GM11168 (cell line): Measurements from ENCODE around the gene ZNF597.

Experiments
- in situ Hi-C: fragments of 300-500 bp; cut with MboI; formaldehyde crosslinking; loops from one replicate; pipeline ENCODE4 v1.12.0; 2022; ENCODE audit warnings: low sequenced_read_pairs; ENCODE audit not compliant: unreplicated experiment

Gene ZNF597

GRCh38 chr16:3443108-3444031, at the start of gene ZNF597, which contains the start of gene NAA60:
TSS of gene ZNF597 (minus strand) at chr16:3443504. CDS start at chr16:3443153, 351 bp downstream.
TSS of gene NAA60 (plus strand) at chr16:3443680. CDS start at chr16:3476228, 32,548 bp downstream.
- in situ Hi-C loops: no loop called here

GRCh38 chr16:3492356-3492755, 49.1 kb upstream of the ZNF597 start:
- in situ Hi-C loops: no loop called here

GRCh38 chr16:3490911-3491629, 47.8 kb upstream of the ZNF597 start:
- in situ Hi-C loops: no loop called here

- in situ Hi-C loops: no loop called here
Measured at GRCh38 chr16:3488801-3489200, 45.5 kb upstream of the ZNF597 start.

GRCh38 chr16:3487521-3488410, 44.5 kb upstream of the ZNF597 start:
- in situ Hi-C loops: no loop called here

- in situ Hi-C loops: no loop called here
Measured at GRCh38 chr16:3486506-3487215, 43.4 kb upstream of the ZNF597 start.

- in situ Hi-C loops: no loop called here
Measured at GRCh38 chr16:3485821-3486505, 42.7 kb upstream of the ZNF597 start.

GRCh38 chr16:3485097-3485745, 41.9 kb upstream of the ZNF597 start:
- in situ Hi-C loops: no loop called here

GRCh38 chr16:3484318-3485096, 41.2 kb upstream of the ZNF597 start:
- in situ Hi-C loops: no loop called here

GRCh38 chr16:3482659-3483241, 39.4 kb upstream of the ZNF597 start:
- in situ Hi-C loops: no loop called here

GRCh38 chr16:3481696-3482658, 38.7 kb upstream of the ZNF597 start:
- in situ Hi-C loops: no loop called here

- in situ Hi-C loops: no loop called here
Measured at GRCh38 chr16:3480901-3481695, 37.8 kb upstream of the ZNF597 start.

- in situ Hi-C loops: no loop called here
Measured at GRCh38 chr16:3479654-3480216, 36.4 kb upstream of the ZNF597 start.

GRCh38 chr16:3478242-3478925, 35.1 kb upstream of the ZNF597 start:
- in situ Hi-C loops: no loop called here

- in situ Hi-C loops: no loop called here
Measured at GRCh38 chr16:3476409-3476808, 33.1 kb upstream of the ZNF597 start.
